GM21367 (cell line): ENCODE data around the gene F12.

Source experiments
- ATAC-seq: cut with Tn5 transposase; IDR thresholded peaks from one replicate; pipeline ENCODE4 v1.9.1; 2021; ENCODE audit not compliant: unreplicated experiment

F12 gene

DNA sequence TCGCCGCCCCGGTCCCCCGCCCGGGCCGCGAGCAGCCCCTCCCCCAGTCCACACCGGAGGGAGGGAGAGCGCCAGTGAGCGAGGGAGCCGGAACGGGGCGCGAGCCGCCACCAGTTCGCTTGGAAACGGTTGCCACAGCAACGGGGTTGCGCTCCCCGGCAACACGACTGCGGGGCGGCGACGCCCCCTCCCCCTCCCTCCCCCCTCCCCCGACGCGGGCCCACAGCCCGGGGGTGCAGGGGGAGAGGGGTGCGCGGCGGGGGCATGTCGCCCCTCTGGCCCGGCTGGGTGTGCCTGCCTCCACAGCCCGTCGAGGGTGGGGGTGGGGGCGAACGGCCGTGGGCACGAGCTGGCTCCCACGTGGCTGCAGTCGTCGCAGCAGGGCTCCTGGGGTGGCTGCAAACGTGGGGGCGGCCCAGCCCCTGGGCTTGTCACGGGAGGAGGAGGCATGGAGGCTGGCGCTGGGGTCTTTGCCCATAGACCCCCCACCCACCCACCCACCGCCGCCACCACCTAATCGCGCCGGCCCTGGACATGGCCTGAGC, 37.8 kb upstream of the F12 start:
- ATAC-seq = peak; percentile 25

DNA sequence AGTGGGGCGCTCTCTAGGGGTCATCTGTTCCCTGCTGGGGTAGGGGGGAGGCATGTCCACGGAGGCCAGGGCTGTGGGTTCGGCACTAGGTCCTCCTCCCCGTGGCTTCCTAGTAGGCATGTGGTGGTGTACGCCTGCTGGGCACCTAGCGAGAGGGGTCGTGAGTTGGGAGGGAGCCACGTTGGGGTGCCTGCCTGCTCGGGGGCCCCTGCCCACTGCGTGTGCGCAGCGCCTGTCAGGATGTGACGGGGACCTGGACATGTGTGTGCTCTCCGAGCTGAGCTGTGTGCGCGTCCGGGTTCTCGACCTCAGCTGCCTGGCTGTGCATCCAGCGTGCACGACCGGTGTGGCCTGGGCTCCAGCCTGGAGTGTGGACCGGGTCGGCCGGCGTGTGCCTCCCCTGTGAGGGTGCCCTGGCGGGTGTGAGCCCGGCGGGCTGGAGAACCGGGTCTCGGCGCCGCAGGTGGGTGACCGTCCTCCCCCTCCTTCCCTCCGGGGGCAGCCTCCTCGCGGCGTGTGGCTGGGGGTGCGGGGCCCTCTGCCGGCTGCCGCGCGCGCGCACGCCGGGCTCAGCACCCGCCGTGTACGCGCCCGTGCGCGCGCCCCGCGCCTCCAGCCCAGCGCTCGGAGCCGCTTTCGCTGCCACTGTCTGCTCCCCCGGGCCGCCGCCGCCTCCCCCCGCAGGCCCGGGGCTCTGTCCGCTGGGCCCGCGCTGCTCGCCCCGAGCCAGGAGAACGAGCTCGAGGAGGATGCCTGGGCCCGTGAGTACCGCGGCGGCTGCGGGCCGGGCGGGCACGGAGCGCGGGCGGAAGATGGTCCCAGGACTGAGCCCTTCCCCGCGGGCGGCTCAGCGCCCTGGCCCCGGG, 37.1 kb upstream of the F12 start, which contains the start of gene PRR7:
TSS of gene PRR7 (plus strand) at position 615 of the 866 bp plus-strand sequence. CDS start 8,254 bp downstream, outside the sequence.
- ATAC-seq = peak; percentile 45

DNA sequence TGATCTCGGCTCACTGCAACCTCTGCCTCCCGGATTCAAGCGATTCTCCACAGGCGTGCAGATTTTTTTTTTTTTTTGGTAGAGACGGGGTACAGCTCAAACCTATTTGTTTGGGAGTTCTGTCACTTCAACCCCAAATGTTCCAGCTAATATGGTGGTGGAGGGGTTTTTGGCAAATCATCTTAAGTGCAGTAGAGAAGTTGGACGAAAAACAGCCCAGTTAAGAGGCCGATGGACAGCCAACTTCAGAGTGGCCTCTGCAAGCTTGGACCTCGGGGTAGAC, 36.5 kb upstream of the F12 start:
- ATAC-seq = no peak

DNA sequence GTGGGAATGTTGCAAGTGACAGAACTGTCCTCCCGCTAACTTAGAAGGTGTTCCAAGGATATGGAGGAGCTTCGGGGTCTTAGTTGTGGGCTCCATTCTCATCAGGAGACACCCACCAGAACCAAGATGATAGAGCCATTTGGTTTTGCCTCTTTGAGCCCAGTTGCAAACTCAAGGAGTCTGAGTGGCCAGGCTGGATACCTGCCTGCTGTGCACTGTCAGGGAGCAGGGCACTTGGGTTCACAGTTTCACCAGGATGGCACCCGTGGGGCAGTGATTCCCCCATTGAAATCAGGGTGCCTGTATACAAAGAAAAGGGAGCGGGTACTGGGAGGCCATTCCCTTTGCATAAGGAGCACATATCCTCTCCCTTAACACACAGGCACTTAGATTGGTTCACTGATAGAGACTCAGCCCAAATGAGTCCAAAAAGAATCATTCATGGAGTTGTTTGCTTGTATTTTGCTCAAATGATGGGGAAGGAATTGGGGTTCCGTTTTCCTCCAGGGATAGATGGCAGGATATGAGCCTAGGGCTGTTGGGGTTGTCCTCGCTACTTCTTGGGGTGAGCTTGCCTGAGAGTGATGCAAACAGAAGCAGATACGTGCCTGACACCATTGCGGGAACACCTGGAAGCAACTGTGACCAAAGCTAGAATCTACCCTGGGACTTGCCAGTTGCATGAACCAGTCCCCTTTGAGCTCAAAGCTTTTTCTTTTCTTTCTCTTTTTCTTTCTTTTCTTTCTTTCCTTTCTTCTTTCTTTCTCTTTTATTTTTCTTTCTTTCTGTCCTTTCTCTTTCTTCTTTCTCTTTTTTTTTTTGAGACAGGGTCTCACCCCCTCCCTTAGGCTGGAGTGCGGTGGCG, 35.9 kb upstream of the F12 start:
- ATAC-seq = no peak

DNA sequence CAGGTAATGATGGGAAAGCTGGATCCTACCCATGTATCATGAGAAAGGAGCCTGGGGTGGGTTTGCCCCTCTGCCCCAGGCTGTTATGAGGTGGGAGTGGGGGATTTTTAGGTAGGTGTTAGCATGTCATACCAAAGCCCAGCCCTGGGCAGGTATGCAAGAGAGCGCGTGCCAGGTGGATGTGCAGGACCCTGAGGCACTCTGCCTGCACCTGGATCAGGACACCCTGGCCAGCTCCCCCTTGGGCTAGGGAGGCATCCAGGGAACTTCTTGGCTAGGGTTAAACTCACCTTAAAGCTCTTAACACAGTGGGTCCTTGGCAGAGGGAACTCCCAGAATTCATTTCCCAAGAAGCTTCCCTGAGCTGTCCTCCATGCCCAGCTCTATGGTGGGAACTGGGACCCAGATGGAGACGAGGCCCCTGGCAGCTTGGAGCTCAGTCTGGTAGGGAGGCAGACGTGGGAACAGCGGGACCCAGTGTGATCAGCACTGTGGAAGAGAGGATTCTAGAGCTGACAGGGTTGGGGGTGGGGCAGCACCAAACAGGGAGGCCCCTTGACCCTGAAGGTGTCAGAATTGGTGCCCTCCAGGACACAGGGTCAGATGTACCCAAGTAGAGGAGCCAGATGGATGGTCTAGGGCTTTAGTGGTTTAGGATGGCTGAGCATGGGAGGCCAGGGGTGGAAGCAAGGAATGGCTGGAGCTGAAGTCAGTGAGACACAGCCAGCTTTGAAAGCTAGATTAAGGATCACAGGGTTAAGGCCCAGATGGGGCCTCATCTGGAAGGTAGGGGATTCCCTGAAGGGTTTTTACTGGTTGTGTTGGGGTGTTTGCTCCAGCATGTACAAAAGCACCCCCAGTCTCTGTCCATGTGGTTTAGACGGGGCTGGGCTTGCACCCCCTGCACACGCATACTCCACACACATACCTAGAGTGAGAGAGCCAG, 35.0 kb upstream of the F12 start:
- ATAC-seq = no peak

DNA sequence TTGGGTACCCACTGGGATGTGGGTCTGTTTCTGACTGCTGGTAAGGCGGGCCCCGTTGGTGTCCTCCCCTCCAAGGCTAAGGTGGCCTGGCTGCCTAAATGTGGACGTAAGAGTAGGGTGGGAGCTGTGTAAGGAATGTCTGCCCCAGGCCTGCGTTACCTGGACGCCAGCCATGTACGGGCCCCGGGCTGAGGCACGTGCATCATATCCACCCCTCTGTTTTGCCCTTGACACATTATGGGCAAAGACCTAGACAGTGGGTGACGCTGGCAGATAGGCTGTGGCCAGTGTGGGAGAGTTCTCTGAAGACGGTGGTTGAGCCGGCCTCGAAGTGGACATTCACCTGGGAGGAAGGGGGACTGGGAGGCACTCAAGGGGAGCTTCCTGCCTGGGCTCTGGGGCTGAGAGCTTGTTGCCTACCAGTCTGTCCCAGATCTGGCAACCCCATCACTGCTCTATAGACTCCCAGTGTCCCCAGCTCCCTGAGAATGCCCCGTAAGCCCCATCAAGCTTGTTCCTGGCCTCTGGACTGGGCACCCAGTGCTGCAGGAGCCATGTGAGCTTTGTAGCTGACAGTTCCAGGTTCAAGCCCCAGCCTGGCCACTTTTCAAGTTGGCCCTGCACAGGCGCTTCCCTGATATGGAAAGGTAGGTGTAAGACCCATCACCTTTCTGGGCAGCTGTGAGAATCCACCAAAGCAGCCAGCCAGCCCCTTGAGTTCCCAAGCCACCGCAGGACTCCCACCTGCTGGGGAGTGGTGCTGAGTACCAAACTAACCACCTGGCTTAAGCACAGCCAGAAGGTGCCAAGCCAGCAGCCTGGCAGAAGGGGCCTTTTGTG, 34.0 kb upstream of the F12 start:
- no peak for ATAC-seq

DNA sequence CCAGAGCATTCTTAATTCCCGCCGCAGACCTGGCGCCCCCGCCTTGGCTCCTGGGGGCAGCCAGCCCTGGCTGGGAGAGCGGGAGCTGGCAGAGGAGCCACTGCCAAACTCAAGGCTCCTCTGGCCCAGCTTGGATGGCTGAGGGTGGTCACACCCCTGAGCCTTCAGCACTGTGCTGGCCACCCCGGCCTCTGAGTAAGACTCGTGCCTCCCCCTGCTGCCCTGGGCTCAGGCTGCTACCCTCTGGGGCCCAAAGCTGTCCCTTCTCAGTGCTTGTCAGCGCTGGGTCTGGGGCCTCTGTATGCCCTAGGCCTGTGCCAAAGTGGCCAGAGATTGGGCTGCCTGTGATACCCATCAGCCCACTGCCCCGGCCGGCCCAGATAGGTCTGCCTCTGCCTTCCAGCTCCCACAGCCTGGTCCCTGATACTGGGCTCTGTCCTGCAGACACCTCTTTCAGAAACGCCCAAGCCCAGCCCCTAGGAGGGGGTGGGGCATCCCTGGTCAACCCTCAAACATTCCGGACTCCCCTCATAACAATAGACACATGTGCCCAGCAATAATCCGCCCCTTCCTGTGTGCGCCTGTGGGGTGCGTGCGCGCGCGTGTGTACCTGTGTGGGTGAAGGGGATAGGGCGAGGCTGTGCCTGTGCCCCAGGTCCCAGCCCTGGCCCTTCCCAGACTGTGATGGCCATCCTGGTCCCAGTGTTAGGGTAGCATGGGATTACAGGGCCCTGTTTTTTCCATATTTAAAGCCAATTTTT, 32.9 kb upstream of the F12 start:
- no peak for ATAC-seq

DNA sequence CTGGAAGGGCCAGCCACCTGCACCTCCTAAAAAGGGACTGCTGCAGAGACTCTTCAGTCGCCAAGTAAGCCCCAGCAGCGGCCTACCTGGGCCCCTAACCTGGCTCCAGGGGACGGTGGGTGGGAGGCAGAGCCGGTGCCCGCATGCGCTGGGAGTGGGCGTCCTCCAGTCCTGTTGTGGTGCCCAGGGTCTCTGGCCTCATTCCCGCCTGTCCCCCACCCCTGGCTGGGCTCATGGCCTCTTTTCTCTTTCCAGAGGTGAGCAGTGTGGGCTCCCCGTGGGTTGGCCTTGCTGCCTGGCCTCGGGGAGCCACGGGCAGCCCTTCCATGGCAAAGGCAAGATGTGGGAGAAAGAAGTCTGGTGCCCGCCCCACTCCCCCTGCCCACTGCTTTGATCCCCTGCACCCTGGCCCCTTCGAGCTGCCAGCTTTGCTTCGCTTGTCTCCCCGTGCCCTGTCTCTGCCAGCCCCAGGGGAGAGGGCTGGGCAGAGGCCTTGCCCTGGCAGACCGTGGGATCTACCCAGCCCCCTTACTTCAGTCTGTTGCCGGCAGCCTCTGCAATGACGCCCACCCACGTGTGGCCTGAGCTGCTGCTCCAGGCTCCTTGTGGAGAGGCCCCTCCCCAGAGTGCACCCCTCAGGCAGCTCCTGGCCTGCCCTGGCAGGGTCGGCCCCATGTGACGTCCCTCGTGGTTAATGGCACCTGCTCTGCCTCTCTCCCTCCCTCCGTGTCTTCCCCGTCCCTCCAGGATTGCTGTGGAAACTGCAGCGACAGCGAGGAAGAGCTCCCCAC, 31.8 kb upstream of the F12 start:
- ATAC-seq = no peak

DNA sequence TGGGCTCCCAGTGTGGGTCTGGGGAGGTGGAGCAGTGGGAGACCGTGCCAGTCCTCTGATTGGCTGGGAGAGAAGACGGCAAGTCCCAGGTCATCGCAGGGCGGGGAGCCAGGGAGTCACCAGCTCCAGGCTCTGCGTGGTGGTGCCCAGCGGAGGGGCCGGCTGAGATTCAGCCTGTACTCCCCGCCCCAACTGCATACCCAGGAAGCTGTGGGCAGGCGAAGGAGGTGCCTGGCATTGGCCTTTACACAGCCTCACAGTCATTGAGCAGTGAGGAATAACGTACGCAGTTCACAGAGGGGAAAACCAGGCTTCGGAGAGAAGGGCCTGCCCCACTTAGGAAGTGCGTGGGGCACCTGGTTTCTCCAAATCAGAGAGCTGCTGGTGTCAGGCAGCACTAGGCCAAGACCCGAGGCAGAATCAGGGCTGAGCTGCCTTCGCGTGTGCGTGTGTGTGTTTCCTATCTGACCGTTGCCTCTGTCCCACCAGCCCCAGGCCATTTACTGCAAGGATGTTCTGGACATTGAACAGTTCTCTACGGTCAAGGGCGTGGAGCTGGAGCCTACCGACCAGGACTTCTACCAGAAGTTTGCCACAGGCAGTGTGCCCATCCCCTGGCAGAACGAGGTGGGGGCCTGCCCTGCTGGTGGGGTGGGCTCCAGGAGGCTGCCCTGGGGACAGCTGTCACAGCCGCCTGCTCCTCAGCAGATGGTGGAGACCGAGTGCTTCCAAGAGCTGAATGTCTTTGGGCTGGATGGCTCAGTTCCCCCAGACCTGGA, 31.0 kb upstream of the F12 start:
- no peak for ATAC-seq

DNA sequence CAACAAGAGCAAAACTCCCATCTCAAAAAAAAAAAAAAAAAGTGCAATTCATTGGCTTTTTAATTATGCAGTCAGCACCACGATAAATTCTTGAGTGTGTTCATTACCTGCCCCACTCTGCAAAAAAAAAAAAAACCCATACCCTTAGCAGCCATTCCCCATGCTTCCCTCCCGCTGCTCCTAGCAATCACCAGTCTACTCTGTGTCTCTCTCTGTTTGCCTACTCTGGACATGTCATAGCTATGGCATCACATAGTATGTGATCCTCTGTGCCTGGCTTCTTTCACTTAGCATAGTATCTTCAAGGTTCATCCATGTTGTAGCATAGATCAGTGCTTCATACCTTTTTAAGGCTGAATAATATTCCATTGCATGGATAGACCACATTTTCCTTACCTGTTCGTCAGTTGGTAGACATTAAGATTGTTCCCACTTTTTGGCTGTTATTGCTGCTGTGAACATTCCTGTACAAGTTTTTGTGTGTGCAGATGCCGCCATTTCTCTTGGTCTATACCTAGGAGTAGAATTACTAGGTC, 30.2 kb upstream of the F12 start:
- no peak for ATAC-seq

DNA sequence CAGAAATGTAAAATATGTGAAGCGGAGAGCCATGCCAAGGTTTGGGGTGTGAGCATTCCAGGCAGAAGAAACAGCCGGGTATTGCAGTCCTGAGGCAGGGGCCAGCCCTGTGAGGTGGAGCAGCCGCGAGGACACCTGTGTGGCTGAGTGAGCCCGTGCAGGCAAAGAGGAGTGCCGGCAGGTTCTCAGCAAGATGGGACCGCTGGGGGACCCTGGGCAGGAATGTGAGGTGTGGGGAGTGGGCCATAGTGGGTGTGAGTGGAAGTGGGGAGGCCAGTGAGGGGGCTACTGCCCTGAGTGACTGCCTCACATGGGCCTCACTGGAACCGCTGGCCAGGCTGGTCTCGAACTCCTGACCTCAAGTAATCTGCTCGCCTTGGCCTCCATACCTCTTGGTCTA, 29.1 kb upstream of the F12 start:
- no peak for ATAC-seq

DNA sequence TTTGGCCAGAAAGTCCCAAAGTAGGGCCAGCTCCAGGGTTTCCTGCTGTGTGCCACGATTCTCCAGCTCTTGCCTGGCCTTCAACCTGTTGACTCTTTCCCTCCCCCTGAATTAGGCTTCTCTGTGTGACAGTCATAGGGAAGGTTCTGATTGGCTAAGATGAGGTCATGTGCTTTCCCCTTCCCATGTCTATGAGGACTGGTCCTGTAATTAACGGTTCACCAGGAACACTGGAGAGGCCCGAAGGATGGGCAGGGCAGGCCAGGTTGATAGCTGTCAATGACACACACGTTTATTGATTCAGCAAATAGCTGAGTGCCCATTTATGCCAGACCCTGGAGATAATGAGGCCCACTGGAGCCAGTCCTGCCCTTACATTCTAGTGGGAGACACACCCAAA, 28.3 kb upstream of the F12 start:
- no peak for ATAC-seq

DNA sequence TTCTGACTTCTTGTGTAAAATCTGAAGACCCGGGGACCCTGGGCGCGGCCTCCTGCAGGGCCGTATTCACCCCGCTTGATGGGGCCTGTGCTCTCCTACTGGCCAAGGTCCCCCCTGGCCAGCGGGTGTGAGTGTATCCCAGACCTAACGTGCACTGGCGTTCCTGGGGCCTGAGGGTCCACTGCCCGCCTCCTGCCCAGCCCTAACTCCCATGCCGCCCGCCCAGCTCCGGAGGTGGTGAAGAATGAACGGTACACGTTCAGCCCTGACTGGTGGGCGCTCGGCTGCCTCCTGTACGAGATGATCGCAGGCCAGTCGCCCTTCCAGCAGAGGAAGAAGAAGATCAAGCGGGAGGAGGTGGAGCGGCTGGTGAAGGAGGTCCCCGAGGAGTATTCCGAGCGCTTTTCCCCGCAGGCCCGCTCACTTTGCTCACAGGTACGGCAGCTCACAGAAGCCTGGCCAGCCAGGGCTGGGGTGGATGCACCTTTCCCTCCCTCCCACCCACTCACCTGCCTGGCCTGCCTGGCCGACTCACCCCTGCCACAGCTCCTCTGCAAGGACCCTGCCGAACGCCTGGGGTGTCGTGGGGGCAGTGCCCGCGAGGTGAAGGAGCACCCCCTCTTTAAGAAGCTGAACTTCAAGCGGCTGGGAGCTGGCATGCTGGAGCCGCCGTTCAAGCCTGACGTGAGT, 26.6 kb upstream of the F12 start:
- no peak for ATAC-seq

DNA sequence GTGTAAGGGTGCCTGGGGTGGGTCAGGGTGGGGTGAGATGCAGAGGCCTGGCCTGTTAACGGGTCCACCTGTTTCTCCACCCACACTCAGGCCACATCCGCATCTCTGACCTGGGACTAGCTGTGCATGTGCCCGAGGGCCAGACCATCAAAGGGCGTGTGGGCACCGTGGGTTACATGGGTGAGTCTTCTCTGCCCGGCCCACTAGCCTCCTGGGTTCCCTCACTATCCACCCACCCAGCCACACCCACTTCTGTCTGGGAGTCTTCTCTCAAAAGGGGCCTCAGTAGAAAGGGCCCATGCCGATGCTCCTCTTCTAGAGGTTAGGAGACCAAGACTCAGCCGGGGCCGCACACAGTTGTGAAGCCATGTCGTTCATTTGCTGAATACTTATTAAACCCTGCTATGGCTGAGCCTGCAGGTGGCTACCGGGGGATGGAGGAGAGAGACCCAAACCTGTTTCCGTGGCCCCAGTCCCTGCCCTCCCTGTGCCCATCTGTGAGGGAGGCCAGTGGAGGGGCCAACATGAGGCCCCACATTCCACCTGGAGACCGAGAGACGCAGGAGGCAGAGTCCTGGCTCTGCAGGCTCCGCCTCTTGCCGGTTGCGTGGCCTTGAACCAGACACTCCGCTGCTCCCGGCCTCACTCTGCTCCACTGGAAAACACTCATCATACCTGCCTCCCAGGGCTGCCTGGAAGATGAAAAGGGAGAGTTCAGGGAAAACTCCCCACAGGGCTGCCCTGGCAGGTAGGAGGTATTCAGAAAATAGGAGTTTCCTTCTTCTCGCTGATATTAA, 25.8 kb upstream of the F12 start:
- no peak for ATAC-seq

DNA sequence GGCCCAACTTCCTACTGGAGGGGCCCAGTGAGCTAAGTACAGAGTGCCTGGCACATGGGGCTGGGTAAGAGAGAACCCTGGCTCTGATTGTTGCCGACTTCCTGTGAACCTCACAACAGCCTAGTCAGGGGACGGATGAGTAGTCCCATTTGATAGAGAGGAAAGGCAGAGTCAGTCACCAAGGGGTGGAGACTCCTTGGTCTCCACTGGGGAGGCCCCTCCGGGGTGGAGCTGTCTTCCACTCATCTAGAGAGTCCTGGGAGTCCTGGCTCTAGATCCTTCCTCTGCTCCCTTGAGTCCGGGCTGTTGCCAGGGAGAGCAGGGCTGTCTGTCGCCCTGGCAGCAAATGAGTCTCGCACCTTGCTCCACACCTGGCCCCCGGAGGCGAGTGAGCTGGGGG, 25.1 kb upstream of the F12 start:
- ATAC-seq = no peak

DNA sequence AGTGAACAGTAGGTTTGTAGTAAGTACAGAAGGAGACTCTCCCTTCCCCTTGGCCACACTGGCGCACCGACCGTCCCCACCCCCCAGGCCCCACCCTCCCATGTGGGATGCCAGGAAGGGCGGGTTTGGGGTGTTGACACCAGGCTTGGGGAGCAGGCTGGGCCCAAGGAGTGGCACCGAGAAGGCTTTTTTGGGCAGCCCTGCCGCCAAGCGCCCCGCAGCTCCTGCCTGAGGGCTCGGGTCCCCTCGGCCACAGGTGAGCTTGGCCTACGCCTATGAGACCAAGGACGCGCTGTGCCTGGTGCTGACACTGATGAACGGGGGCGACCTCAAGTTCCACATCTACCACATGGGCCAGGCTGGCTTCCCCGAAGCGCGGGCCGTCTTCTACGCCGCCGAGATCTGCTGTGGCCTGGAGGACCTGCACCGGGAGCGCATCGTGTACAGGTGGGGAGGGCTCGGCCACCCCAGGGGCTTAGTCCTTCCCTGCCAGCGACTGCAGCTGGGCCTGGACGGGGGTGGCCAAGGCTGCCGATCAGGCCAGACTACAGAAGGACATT, 24.4 kb upstream of the F12 start:
- no peak for ATAC-seq
